AG08395 (cell line): ENCODE data around the gene CCL24.
"Not testable (repeated sequence)": the region's sequence is repeated elsewhere in the genome, so short reads cannot be mapped to it uniquely, and the experiment has no call there.

Experiments
- DNase-seq: peaks from one replicate; pipeline ENCODE4 v3.0.0; 2012; ENCODE audit warnings: mixed read lengths, low spot score

CCL24 gene

DNA sequence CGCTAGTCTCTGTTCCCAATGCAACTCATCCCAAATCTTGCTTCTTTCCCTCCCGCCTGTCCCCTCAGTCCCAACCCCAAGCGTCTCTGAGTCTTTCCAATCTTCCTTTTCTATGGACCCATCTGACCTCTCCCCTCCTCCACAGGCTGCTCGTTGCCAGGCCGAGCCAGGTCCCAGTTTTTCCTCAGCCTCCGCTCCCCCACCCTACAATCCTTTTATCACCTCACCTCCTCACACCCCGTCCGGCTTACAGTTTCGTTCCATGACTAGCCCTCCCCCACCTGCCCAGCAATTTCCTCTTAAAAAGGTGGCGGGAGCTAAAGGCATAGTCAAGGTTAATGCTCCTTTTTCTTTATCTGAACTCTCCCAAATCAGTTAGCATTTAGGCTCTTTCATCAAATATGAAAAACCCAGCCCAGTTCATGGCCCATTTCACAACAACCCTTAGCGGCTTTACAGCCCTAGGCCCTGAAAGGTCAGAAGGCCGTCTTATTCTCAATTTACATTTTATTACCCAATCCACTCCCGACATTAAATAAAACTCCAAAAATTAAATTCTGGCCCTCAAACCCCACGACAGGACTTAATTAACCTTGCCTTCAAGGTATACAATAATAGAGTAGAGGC is 32.8 kb downstream of the CCL24 start:
- not testable (repeated sequence) for DNase-seq

DNA sequence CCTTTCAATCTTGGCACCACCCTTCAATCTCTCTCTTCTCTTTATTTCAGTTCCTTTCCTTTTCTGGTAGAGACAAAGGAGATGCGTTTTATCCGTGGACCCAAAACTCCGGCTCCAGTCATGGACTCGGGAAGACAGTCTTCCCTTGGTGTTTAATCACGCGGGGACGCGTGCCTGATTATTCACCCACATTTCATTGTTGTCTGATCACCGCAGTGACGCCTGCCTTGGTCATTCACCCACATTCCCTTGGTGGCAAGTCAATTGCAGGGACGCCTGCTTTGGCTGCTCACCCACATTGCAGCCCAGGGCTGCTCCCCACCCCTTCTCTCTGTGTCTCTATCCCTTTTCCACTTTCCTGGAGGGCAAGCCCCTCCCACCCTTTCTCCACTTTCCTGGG is 34.1 kb downstream of the CCL24 start:
- not testable (repeated sequence) for DNase-seq

DNA sequence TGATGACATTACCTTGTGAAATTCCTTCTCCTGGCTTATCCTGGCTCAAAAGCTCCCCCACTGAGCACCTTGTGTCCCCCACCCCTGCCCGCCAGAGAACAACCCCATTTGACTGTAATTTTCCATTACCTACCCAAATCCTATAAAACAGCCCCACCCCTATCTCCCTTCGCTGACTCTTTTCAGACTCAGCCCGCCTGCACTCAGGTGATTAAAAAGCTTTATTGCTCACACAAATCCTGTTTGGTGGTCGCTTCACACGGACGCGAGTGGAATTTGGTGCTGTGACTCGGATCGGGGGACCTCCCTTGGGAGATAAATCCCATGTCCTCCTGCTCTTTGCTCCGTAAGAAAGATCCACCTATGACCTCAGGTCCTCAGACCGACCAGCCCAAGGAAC is 34.6 kb downstream of the CCL24 start:
- DNase-seq, result not testable (repeated sequence)

DNA sequence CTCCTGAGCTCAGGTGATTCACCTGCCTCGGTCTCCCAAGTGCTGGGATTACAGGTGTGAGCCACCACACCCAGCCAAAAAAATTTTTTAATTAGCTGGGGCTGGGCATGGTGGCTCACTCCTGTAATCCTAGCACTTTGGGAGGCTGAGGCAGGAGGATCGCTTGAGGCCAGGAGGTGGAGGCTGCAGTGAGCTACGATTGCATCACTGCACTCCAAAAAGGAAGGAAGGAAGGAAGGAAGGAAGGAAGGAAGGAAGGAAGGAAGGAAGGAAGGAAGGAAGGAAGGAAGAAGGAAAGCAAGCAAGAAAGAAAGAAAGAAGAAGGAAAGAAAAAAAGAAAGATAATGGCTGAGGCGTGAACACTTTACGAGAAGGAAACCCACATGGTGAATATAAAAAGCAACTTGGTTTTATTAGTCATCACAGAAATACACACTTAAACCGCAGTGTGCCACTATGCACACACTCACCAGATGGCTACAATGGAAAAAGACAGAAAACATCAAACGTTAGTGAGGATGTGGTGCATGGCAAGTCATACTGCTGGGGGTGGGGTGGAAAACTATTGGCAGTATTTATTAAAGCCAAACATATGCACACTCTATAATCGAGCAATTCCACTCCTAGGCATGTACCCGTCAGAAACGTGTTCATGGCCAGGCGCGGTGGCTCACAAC is 37.2 kb downstream of the CCL24 start:
- peak; percentile 78 for DNase-seq

DNA sequence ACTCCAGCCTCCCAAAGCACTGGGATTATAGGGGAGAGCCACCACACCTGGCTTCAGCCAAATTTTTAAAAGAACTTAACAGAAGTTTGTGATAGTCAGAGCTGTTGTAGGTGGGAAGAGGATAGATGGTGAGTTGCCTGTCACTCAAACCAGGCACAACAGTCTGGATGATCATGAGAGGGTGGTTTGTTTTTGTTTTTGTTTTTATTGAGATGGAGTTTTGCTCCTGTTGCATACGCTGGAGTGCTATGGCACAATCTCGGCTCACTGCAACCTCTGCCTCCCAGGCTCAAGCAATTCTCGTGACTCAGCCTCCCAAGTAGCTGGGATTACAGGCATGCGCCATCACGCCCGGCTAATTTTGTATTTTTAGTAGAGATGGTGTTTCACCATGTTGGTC is 39.6 kb downstream of the CCL24 start:
- not testable (repeated sequence) for DNase-seq

DNA sequence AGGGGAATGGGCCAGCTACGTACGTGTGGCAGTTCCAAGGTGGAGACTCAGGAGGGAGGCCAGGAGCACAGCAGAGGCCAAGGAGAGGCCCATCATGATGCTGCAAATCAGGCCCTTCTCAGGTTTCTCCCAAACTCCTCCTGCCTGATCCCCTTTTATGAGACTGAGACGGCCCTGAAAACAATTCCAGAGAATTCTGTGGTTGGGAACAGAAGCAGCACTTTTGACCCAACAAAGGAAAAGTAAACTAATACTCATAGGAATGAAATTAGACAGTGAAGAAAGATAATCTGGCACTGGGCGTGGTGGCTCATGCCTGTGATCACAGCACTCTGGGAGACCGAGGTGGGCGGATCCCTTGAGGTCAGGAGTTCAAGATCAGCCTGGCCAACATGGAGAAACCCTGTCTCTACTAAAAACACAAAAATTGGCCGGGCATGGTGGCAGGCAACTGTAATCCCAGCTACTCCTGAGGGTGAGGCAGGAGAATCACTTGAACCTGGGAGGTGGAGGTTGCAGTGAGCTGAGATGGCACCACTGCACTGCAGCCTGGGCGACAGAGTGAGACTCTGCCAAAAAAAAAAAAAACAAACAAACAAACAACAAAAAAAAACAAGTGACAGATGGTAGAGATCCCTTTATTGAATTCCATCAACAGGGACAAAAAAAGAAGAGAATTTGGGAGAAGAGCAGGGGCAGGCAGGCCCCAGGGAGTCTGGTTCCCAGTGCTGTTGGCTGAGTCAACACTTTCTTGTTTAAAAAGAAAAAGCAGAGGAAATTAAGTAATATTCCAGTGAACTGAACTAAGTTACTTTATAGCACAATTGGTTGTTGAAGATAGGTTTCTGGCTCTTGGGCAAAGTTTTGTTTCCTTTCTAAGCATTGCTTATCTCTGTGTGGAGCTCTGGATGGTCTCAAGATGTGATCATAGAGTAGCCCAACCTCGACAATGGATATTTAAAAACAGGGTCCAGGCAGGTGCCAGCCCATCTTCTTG is 41.2 kb downstream of the CCL24 start, which contains the start of gene CCL26:
Gene CCL26, minus strand, starts transcription at position 131 of the 997 bp plus-strand sequence. Its CDS starts 35 bp downstream, at position 96.
- peak; percentile 73 for DNase-seq

DNA sequence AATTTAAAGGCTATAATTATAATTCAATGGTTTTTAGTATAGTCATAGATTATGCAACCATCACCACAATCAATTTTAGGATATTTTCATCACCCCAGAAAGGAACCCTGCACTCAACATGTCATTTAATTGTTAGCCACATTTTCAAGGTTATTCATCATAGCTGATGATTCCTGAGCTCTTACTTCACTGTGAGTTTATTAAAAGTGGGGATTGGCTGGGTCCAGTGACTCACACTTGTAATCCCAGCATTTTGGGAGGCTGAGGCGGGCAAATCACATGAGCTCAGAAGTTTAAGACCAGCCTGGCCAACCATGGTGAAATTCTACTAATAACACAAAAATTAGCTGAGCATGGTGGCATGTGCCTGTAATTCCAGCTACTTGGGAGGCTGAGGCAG is 42.4 kb downstream of the CCL24 start:
- DNase-seq, result peak; percentile 56

DNA sequence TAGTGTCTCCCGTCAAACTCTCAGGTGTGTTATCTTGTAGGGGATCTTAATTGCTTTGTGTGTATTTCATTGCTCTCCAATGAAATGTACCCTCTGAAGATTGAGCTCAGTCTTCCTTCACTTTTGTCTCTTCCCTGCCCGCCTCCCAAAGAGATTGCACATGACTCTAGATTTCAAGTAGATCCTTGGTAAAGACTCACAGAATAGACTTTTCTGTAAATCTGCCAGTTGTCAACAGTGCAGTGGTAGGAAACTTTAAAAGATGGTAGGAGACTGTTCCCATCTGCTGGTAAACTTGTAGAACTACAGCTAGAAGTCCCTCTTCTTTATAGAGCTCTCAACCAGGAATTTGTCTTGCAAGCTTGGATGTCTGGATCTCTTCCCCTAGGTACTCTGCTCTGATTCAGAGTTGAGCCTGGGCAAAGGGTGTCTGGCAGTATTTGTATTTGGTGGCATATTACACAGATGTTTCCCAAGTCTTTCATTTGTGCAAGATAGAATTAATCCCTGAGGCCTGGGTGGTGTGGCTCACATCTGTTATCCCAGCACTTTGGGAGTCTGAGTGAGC is 51.2 kb downstream of the CCL24 start:
- peak; percentile 91 for DNase-seq

DNA sequence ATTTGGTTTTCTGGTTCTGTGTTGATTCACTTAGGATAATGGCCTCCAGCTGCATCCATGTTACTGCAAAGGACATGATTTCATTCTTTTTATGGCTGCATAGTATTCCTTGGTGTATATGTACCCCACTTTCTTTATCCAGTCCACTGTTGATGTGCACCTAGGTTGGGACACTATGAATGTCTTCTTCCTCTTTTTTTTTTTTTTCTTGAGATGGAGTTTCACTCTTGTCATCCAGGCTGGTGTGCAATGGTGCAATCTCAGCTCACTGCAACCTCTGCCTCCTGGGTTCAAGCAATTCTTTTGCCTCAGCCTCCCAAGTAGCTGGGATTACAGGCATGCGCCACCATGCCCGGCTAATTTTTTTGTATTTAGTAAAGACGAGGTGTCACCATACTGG is 51.8 kb downstream of the CCL24 start:
- not testable (repeated sequence) for DNase-seq
